ENCODE measurements around the gene CCDC149.

CCDC149 gene

GRCh38 chr4:24845902-24846301, 66.9 kb downstream of the CCDC149 start:
- POLR2A ChIA-PET (ENCODE audit: low non-redundant PET), result no interaction called here
- no peak overlapping the region for H3K27ac ChIP-seq
- TF ChIP-seq CTCF (conservative IDR thresholded peaks at IDR 0.05; ENCODE audit: low read depth), result no peak
- no peak for DNase-seq (ENCODE audit: low spot score)
- CTCF ChIA-PET, result no interaction called here

- CTCF ChIA-PET, result no interaction called here
- no peak for TF ChIP-seq CTCF (conservative IDR thresholded peaks at IDR 0.05; ENCODE audit: low read depth)
- H3K27ac ChIP-seq, result no peak overlapping the region
- POLR2A ChIA-PET (ENCODE audit: low non-redundant PET), result no interaction called here
- no peak for DNase-seq (ENCODE audit: low spot score)
Observed at GRCh38 chr4:24845132-24845531, 67.7 kb downstream of the CCDC149 start.

GRCh38 chr4:24843096-24843495, 69.7 kb downstream of the CCDC149 start:
- H3K27ac ChIP-seq, result no peak overlapping the region
- ChIA-PET CTCF (no interaction called here), POLR2A (ENCODE audit: low non-redundant PET) (no interaction called here)
- TF ChIP-seq CTCF (conservative IDR thresholded peaks at IDR 0.05; ENCODE audit: low read depth), result no peak
- DNase-seq (ENCODE audit: low spot score), result no peak

GRCh38 chr4:24842356-24842755, 70.5 kb downstream of the CCDC149 start:
- no peak for DNase-seq (ENCODE audit: low spot score)
- H3K27ac ChIP-seq, result no peak overlapping the region
- ChIA-PET CTCF (interaction anchor here (0.6 kb wide), 1 partner anchor 15 kb away, joined by 3 read pairs; no protein-coding TSS in a partner anchor), POLR2A (ENCODE audit: low non-redundant PET) (no interaction called here)
- no peak for TF ChIP-seq CTCF (conservative IDR thresholded peaks at IDR 0.05; ENCODE audit: low read depth)

- CTCF ChIA-PET, result no interaction called here
- DNase-seq (ENCODE audit: low spot score), result no peak
- POLR2A ChIA-PET (ENCODE audit: low non-redundant PET), result no interaction called here
- no peak overlapping the region for H3K27ac ChIP-seq
- TF ChIP-seq CTCF (conservative IDR thresholded peaks at IDR 0.05; ENCODE audit: low read depth), result no peak
Observed at GRCh38 chr4:24840826-24841543, 71.9 kb downstream of the CCDC149 start.

GRCh38 chr4:24840362-24840761, 72.5 kb downstream of the CCDC149 start:
- ChIA-PET CTCF (no interaction called here), POLR2A (ENCODE audit: low non-redundant PET) (no interaction called here)
- no peak for TF ChIP-seq CTCF (conservative IDR thresholded peaks at IDR 0.05; ENCODE audit: low read depth)
- no peak for DNase-seq (ENCODE audit: low spot score)
- no peak overlapping the region for H3K27ac ChIP-seq
